ENCODE measurements around the gene DRC1. TPM values are rescaled to one million over a fixed set of nuclear protein-coding genes. Genes with fewer than 3 reads are reported as not detected.

The DRC1 gene
- total and polyA plus RNA-seq, 2 of the 4 experiments (the other 2 are of a cell fraction): 0.18 TPM; not detected in 1

GRCh38 chr2:26399771-26400376 is 1.8 kb upstream of the DRC1 start:
- Histone ChIP-seq H3K79me1 (ENCODE audit: low read depth in 1 of 2, low read length in 2 of 2) (no peaks in the 10 kb centered on the region), H4K8ac (ENCODE audit: low read depth in 2 of 2, low read length in 2 of 2) (no peak overlapping the region), H3K4me3 (ENCODE audit: insufficient read depth, low read depth, low read length) (no peak overlapping the region), H2AK5ac (ENCODE audit: low read depth, low read length) (no peak overlapping the region), H3K4ac (ENCODE audit: low read depth, low read length) (no peak overlapping the region), H3K9me3 (ENCODE audit: control insufficient read depth, insufficient read depth, low read length) (no peaks in the 10 kb centered on the region), H3K27me3 (ENCODE audit: control insufficient read depth, insufficient read depth, low read length) (no peaks in the 10 kb centered on the region; the same call in 1 of the 2 replicates), H2BK120ac (ENCODE audit: low read depth, low read length) (no peak overlapping the region), H3K23ac (ENCODE audit: low read depth, low read length) (no peak overlapping the region), H3K4me1 (ENCODE audit: control insufficient read depth, insufficient read depth, low read length) (no peaks in the 10 kb centered on the region), H3K56ac (ENCODE audit: extremely low read depth, insufficient read depth, low read length) (no peak overlapping the region), H3K4me2 (ENCODE audit: low read depth, low read length) (no peak overlapping the region), H2BK15ac (ENCODE audit: low read depth, low read length) (no peak overlapping the region), H3K18ac (ENCODE audit: low read depth, low read length) (no peak overlapping the region), H3K14ac (replicated peaks; ENCODE audit: low read depth, low read length) (no peak overlapping the region), H2AK9ac (replicated peaks; ENCODE audit: low read depth, low read length, poor library complexity) (no peak overlapping the region), H2AFZ (replicated peaks; ENCODE audit: low read length, poor library complexity) (no peak overlapping the region), H3K36me3 (ENCODE audit: control insufficient read depth, insufficient read depth, low read length) (peaks cover 3% of the 10 kb centered on the region; the same call in 1 of the 2 replicates), H3K27ac (ENCODE audit: insufficient read depth, low read length) (no peak overlapping the region), H4K91ac (ENCODE audit: insufficient read depth, low read depth, low read length) (no peak overlapping the region), H3K9me1 (ENCODE audit: insufficient read depth, low read length) (0 out of 2 replicates have a peak, but pooled peaks cover 3% of the 10 kb centered on the region), H3K9ac (ENCODE audit: low read depth, low read length) (no peak overlapping the region), H2BK20ac (ENCODE audit: low read depth, low read length) (no peak overlapping the region), H4K5ac (ENCODE audit: low read depth, low read length) (no peak overlapping the region), H2BK5ac (ENCODE audit: low read depth, low read length, poor library complexity, severe bottlenecking) (no peak overlapping the region), H4K20me1 (ENCODE audit: insufficient read depth, low read length) (no peaks in the 10 kb centered on the region; the same call in 1 of the 2 replicates)
- ChIA-PET POLR2A (ENCODE audit: unreplicated experiment) (no interaction called here), CTCF (interaction anchor here (0.6 to 0.8 kb wide), 2 partner anchors 9 to 10 kb away, joined by 3 to 4 read pairs; no protein-coding TSS in a partner anchor)
- TF ChIP-seq MAZ (IDR thresholded peaks at IDR 0.05; ENCODE audit: borderline replicate concordance, low read depth, low read length): no peak
- TF ChIP-seq RAD21 (IDR thresholded peaks at IDR 0.05; ENCODE audit: low read length): no peak
- TF ChIP-seq NFE2L2 (IDR thresholded peaks at IDR 0.05; ENCODE audit: low read depth, low read length): no peak
- no peak for TF ChIP-seq SMC3 (IDR thresholded peaks at IDR 0.05; ENCODE audit: low read depth, low read length)
- no peak for TF ChIP-seq MAFK (IDR thresholded peaks at IDR 0.05; ENCODE audit: low read depth, low read length)
- no peak for TF ChIP-seq CHD1 (IDR thresholded peaks at IDR 0.05; ENCODE audit: low read depth, low read length)
- TF ChIP-seq CTCF (conservative IDR thresholded peaks at IDR 0.05; ENCODE audit: low read depth, low read length): no peak
- no peak for TF ChIP-seq POLR2A (IDR thresholded peaks at IDR 0.05; ENCODE audit: low read depth, low read length)
- TF ChIP-seq FOS (IDR thresholded peaks at IDR 0.05; ENCODE audit: low read depth, low read length): no peak
- TF ChIP-seq USF2 (IDR thresholded peaks at IDR 0.05; ENCODE audit: low read depth, low read length): no peak
- no peak for TF ChIP-seq RCOR1 (IDR thresholded peaks at IDR 0.05; ENCODE audit: insufficient replicate concordance, low read length)
- TF ChIP-seq BHLHE40 (IDR thresholded peaks at IDR 0.05; ENCODE audit: low read depth, low read length): no peak
- TF ChIP-seq CEBPB (IDR thresholded peaks at IDR 0.05; ENCODE audit: low read depth, low read length): no peak
- DNase-seq: no peak
- no CpG with 5 or more reads among the region's 4 CpGs for WGBS, 2 experiments (ENCODE audit: extremely low coverage in 2 of 2, insufficient read length in 1 of 2)
- in situ Hi-C loops (cut with MboI; ENCODE audit: low sequenced_read_pairs) (no loop called here), dilution Hi-C loops (cut with HindIII; ENCODE audit: low sequenced_read_pairs, unreplicated experiment) (no loop called here), intact Hi-C loops (cut with micrococcal nuclease) (no loop called here)
- no peak for ATAC-seq (ENCODE audit: low read depth)
- no TSS peak for BruUV-seq (replicated peaks)
